Central memory CD4-positive, alpha-beta T cell (primary cell): ENCODE results near the gene KCNH5.

Source experiments
- DNase-seq: peaks from one replicate; pipeline ENCODE4 v3.0.0; 2022

Gene KCNH5

GRCh38 chr14:62663456-62663821, 381.8 kb downstream of the KCNH5 start:
- DNase-seq, result no peak

- DNase-seq, result no peak
Observed at GRCh38 chr14:62662811-62663455, 382.3 kb downstream of the KCNH5 start.

- no peak for DNase-seq
Observed at GRCh38 chr14:62661818-62662217, 383.4 kb downstream of the KCNH5 start.

GRCh38 chr14:62658631-62659030, 386.6 kb downstream of the KCNH5 start:
- DNase-seq, result no peak

GRCh38 chr14:62657376-62657775, 387.9 kb downstream of the KCNH5 start:
- DNase-seq, result no peak

- DNase-seq, result no peak
Observed at GRCh38 chr14:62655166-62655565, 390.1 kb downstream of the KCNH5 start.

GRCh38 chr14:62654641-62655040, 390.6 kb downstream of the KCNH5 start:
- no peak for DNase-seq
